NCI-H128 (cell line): Measurements from ENCODE around the gene ZNF473.
"Not testable (repeated sequence)": the region's sequence is repeated elsewhere in the genome, so short reads cannot be mapped to it uniquely, and the experiment has no call there.

Experiments used
- DNase-seq: peaks from one replicate; lab custom pipeline; 2025; ENCODE audit not compliant: unreplicated experiment; lab: John Stamatoyannopoulos, UW

Gene ZNF473

DNA sequence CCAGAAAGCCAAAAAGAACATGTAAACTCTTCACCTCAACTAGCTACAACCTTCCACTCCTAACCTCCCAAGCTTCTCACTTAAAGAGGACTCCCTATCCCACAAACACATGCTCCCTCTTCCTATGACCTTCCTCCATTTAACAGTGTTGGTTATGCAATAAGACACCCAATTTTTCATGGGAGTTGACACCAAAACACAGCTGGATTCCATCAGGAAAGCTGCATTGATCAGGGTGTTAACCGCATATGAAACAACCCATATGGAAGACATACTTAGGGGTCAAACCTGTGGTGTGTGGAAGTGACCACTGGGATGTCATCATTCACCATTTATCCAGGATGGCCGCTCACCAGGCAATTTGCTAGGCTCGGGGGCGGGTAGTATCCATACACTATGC, 21.9 kb downstream of the ZNF473 start:
- DNase-seq, result no peak

DNA sequence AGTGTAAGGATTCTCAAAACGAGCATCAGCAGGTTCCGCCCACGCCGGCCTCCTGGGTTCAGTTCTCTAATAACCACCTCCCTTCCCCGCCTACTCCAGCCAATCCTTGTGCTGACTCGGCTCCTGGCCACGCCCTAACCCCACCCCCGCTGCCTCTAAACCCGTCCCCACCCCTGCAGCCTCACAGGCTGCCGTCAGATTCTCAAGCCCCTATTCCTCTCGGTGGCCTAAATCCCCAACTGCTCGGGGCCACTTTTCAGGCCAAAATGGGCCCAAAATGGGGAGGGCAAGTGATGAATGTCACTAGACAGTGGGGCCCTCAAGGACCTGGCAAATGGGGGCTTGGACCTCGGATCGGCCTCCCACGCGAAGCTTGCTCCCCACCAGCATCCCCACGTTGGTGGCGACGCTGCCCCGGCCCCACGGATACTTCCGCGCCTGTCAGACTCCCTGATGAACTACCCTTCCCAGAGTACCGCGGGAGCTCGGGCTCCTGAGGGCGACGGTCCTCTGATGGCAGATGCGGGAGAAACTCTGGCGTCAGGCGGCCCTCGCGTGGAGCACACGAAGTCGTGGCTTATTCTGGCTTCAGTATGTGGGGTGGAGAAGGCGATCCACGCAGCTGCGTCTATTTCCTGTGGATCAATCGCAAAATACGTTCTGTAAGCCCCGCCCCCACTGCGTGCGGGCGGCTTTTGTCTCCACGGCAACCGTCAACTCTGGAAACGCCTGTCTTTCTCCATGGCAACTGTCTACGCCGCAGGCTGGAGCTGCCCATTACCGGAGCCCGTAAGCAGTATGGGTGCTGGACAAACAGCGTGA, 24.8 kb downstream of the ZNF473 start:
- peak; percentile 40 for DNase-seq

GRCh38 chr19:50051228-50051895, 25.6 kb downstream of the ZNF473 start:
- DNase-seq, result not testable (repeated sequence)

- no peak for DNase-seq
Observed at GRCh38 chr19:50051964-50052363, 26.2 kb downstream of the ZNF473 start.

- no peak for DNase-seq
Observed at GRCh38 chr19:50053119-50053518, 27.3 kb downstream of the ZNF473 start.

DNA sequence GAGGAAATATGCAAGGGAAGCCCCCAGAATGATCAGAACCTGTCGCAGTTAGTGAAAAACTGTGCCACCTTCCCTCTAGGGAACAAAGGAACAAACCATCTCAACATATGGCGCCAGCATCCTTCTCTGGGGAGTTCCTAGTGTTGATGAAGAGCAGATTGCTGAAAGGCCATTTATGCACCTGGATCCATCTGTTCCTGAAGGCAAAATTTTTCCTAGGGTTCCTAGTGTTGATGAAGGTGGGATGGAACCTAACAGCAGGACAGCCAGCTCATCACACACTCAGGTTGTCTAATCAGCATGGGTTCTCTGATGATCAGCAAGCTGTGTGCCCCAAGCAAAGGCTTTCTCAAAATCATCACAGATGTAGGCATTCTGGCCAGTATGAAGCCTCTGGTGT, 32.6 kb downstream of the ZNF473 start:
- no peak for DNase-seq

GRCh38 chr19:50059045-50059444, 33.2 kb downstream of the ZNF473 start:
- no peak for DNase-seq

GRCh38 chr19:50060107-50060506, 34.3 kb downstream of the ZNF473 start:
- no peak for DNase-seq

DNA sequence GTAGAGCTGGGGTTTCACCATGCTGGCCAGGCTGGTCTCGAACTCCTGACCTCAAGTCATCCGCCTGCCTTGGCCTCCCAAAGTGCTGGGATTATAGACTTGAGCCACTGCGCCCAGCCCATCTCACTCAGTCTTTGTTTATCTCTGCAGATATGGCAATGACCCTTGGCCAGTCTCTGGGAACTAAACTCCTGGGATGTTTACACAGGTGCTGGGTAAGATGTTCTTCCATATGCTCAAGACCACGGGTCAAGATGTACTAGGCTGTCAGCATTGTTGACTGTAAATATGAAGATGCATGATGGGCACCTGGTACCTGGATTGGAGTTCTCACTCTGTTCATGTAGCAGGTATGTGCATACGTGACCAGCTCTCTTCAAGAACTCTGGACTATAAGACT, 35.8 kb downstream of the ZNF473 start:
- DNase-seq, result no peak

DNA sequence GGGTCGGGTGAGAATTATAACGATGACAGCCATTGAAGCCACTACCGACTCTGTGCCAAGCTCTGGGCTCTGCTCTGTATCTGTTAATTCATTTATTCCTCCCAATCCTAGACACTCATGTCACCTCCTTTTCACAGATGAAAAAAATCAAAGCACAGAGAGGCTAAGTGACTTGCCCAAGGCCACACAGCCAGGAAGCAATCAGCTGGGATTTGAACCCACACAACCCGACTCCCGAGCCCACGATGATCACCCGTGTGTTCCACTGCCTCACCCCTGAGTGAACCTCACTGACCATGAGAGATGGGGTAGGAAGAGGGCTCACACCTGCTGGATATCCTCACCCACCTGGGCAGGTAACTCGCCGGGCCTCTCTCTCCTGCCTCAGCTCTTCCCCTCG, 40.1 kb downstream of the ZNF473 start:
- DNase-seq, result no peak

- no peak for DNase-seq
Observed at GRCh38 chr19:50067575-50067974, 41.8 kb downstream of the ZNF473 start.

DNA sequence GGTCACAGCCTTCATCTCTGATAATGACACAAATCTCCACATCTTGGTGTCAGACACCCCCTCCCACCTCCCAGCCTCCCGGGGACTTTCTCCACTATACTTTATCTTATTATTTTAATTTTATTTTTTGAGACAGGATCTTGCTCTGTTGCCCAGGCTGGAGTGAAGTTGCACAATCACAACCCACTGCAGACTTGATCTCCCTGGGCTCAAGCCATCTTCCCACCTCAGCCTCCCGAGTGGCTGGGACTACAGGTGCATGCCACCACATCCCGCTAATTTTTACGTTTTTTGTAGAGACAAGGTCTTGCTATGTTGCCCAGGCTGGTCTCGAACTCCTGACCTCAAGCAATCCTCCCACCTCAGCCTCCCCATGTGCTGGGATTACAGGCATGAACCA, 42.6 kb downstream of the ZNF473 start:
- DNase-seq, result not testable (repeated sequence)

- not testable (repeated sequence) for DNase-seq
Observed at GRCh38 chr19:50075076-50075475, 49.3 kb downstream of the ZNF473 start.

GRCh38 chr19:50075644-50076372, 50.0 kb downstream of the ZNF473 start:
- not testable (repeated sequence) for DNase-seq

DNA sequence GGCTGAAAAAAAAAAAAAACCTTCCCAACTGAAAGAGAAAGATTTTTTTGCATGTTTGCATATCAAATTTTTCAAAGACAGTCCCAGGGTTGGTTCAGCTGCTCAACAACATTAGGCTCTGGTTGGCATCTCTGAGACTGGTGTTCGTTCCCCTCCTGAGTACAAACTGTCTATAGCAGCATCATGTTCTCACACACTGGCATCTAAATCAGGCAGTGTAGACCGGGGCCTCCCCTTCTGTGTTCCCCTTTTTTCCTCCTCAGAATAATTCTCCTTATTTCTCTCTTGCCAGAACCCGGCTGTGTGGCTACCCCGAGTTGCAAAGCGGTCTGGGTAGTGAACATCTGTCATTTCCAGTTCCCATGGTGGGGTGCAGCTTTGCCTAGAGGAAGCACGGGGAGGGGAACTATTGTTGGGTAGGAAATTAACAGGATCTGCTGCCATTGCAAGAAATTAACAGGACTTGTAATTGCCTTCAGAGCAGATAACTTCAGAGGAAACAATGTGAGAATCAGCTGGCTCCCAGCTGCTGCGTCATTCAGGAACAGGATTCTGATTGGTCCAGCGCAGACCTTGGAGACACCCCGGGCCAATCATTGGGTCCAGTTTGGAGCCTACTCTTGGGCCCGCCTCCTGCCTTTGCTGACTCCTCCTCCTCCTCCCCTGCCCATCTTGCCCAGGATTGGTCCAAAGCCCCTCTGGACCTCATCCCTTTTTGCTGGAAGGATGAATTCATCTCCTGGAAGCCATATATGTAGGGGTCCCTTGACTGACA, 51.0 kb downstream of the ZNF473 start:
- not testable (repeated sequence) for DNase-seq

DNA sequence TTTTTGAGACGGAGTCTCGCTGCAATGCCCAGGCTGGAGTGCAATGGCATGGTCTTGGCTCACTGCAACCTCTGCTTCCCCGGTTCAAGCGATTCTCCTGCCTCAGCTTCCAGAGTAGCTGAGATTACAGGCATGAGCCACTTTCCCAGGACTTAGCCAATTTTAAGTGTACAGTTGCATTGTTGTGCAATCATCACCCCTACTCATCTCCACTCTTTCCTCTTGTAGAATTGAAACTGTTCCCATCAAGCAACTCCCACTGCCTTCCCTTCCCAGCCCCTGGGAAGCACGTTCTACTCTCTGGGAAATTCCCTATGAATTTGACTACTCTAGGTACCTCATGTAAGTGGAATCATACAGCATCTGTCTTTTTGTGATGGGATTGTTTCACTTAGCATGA, 53.2 kb downstream of the ZNF473 start:
- DNase-seq, result not testable (repeated sequence)

DNA sequence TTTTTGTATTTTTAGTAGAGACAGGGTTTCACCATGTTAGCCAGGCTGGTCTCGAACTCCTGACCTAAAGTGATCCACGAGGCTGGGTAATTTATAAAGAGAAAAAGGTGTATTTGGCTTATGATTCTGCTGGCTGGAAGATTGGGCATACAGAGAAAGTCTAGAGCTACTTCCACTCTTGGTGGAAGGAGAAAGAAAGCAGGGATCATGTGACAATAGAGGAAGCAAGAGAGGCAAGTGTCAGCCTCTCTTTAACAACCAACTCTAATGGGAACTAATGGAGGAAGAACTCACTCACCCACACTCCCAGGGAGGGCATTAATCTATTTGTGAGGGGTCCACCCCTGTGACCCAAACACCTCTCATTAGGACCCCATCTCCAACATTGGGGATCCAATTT, 58.6 kb downstream of the ZNF473 start:
- DNase-seq, result not testable (repeated sequence)

GRCh38 chr19:50087153-50087552, 61.3 kb downstream of the ZNF473 start:
- DNase-seq, result not testable (repeated sequence)

GRCh38 chr19:50090706-50091105, 64.9 kb downstream of the ZNF473 start:
- DNase-seq, result not testable (repeated sequence)

DNA sequence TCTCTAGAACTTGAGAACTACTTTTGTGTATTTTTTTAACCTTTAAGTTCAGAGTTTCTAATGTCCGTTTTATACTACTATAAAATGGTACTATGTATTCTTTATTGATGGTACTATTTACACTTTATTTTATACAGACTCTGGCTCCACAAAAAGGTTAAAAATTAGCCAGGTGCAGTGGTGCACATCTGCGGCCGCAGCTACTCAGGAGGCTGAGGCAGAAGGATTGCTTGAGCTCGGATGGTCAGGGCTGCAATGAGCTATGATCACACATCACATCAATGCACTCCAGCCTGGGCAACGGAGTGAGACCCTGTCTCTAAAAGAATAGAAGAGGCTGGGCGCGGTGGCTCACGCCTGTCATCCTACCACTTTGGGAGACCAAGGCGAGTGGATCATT, 66.0 kb downstream of the ZNF473 start:
- not testable (repeated sequence) for DNase-seq

GRCh38 chr19:50092597-50092996, 66.8 kb downstream of the ZNF473 start:
- not testable (repeated sequence) for DNase-seq
